ENCODE data around the gene ALS2CL.

ALS2CL gene

DNA sequence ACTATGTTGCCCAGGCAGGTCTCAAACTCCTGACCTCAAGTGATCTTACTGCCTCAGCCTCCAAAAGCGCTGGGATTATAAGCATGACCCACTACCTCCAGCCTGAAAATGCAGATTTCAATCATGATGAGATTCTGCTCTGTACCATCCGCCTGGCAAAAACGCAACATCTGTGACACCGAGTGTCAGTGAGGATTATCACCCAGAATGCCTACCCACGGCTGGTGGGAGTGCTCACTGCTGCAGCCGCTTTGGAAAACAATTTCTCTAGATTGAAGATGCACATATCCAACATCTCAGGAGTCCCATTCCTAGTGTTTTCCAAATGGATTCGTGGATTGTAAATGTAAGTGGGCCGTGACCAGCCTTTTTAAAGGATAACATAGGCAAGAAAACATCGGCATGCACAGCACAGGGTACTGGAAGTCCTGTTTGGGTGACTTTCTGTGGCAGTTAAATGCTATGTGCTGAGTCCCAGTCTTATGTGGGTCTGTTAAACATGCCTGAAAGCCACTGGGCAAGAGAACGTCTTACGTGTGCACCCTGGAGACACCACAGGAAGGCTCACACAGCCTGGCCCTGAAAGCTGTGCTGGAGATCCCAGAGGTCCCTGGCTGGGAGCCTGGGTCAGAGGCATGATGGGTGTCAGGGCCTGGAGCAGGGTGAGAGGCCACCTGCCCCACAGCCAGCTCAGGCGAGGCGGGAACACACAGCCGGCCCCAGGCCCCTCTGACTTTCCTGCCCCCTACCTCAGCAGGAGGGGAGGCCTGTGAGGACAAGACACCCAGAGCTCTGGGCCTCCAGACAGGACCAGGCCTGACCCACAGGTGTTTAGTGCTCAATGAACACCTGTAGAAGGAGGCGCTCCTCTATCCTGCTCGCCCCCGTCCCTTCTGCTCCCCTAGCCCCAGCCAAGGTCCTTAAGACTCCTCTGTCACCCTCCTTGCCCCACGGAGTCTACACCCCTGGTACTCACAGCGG, 23.3 kb upstream of the ALS2CL start:
- DNase-seq = no peak

DNA sequence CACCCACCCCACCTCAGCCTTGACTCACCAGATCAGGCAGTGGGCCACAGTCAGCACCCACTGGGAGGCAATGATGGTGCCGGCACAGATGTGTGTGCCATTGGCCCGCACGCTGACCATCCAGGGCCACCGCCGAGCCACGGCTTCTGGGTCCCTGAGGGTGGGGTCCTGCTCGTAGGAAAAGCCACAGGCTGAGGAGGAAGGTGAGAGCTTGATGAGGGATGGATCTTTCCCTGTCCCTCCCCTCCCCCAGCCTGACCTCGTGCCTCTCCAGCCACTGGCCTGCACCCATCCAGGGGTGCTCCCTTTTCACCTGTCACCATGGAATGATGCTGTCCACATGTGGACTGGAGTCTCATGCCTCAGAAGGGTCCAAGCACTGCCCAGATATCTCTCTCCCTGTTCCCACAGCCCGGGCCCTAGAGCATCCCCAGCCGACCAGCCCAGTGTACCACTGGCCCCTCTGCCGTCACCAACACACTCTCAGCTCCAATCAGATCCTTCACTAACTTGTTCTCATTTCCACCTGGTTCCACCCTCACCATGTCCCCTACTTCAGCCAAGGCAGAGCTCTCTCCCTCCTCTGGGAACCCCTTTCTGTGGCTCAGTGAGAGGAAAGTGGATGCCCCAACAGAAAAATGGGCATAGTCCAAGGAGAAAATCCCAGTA, 22.2 kb upstream of the ALS2CL start:
- DNase-seq = no peak

DNA sequence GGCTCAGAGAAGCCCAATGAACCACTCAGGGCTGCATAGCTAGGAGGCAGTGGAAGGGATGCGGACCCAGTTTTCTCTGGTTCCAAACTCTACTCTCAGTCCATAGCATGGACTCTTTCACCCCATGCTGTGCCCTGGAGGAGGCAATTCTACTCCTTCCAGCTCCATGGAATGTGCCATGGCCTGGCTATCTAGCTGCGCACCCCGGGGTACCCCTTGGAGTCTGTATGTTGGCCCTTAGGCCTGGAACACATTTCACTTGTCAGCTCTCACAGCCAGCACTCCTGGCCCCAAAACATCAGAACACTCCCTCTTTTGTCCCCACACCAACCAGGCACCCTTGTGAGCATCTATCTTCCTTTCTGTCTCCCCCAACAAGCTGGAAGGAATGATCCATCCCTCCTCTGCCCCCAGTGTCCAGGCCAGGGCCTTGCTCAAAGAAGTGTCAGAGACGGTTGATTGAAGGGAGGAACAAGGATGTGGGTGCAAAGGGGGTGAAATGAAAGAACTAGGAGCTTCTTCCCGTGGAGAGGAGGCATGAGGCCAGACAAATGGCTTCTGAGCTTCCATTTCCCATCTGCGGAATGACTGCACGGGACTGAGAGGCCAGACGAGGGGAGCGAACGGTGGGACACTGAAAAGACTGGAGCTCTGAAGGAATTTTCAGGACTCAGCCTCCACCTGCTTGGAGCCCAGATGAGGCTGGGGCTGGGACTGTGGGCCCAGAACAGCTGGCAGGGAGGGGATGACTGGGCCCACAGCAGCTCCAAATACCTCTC, 21.4 kb upstream of the ALS2CL start:
- no peak for DNase-seq

GRCh38 chr3:46713898-46714552, 20.5 kb upstream of the ALS2CL start:
- no peak for DNase-seq

DNA sequence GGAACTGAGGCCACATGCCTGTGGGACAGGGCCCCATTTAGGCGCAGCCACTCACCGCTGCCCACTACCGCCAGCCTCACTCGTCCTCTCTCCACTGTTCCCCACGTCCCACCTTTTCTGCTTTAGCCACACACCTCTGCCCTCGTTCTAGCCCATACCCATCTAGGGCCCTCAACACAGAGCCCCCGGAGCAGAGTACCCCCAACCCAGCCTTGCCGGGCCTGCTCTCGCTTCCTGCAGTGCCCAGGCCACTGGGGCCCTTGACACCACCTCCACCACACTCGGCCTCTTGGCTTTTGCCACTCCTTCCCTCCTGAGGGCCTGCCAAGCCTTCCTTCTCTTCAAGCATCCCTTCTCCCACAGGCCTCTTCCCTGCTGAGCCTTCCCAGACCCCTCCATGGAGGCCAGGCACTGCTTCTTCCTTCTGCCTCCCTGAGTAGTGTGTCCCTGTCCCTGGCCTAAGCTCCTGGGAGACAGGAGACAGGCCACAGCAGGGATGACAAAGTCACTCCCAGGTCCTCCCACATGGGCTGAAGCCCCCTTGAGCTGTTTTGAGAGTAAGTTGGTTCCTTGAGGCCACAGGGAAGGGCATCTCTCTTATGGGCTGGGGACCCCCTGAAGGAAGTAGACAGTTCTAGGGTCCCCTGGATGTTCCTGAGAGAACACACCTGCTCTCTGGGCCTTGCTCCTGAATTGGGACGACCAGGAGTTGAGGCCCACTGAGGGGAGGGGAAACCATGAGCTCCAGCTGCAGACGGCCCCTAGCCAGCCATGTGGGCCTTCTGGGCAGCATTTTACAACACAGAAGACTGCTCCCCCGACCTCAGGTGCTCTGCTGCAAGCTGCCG, 19.8 kb upstream of the ALS2CL start:
- DNase-seq = no peak

DNA sequence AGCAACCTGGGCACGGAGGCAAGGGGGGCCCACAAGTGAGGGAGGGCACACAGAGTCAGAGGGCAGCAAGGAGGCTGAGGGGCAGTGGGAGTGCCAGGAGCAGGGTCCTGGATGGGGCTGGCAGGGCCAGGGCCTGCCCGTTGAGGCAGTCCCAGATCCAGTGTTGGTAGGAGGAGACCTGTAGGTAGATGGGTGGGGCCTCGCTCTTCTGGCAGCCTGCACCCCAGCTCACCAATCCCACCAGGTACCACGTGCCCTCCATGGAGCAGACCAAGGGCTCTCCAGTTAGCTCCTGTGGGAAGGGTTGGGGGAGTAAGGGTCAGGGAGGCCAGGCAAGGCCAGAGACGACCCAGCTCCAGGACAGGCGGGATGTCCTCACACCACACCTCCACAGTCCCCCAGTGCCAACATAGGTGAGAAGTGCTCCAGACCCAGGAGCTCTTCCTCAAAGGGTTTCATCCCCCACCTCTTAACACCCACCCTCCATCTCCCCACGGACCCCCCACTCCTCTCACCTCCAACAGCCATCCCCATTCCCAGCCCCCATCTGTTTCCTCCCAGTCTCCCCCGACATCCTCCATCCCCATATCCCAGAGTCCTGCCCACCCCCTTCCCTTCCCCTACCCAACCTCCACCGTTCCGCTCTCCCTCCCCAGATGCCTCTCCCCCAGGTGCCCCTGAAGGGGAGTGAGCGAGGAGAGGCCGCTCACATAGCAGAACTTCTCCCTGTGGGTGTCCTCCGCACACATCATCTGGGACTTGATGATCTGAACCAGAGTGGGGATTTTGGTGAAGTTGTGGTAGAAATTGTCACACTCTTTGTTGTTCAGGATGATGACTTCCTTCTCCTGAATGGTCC, 18.9 kb upstream of the ALS2CL start:
- no peak for DNase-seq

GRCh38 chr3:46711760-46712159, 18.3 kb upstream of the ALS2CL start:
- DNase-seq = no peak

GRCh38 chr3:46711305-46711704, 17.8 kb upstream of the ALS2CL start:
- no peak for DNase-seq

GRCh38 chr3:46710671-46711295, 17.3 kb upstream of the ALS2CL start:
- no peak for DNase-seq

- no peak for DNase-seq
Observed at GRCh38 chr3:46710229-46710628, 16.8 kb upstream of the ALS2CL start.

GRCh38 chr3:46709721-46710120, 16.2 kb upstream of the ALS2CL start:
- no peak for DNase-seq

GRCh38 chr3:46709157-46709654, 15.7 kb upstream of the ALS2CL start:
- no peak for DNase-seq

DNA sequence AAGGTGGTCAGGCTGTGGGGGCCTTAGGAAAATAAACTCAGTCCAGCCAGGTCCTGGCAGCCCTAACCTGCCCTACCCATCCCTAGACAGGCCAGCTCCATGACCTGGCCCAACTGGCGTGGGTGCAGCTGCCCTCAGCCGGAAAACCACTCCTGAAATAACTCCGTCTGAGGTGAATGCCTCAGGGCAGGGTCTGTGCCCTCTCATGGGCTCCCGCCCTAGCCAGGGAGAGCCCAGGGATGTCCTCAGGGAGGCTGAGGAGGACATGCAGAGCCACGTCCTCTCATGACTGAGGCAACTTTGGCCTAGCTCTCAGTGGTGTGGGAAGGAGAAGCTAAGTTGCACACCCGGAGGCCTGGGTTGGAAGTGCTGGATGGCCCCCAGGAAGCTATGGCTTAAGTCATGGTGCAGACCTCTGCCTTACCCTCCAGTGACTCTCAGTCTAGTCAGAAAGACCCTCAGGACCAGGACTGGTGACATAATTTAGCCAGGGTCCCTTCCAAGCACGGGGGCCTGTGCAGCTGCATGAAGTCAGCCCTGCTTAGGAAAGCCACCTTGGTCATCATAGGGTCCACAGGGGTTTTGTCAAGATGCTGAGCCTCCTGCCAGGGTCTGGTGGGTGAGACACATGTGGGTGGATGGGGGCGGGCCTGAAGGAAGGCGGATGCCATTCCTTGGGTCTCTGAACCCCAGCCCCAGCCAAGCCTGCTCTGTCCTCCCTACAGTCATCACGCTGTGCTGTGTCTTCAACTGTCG, 15.1 kb upstream of the ALS2CL start:
- DNase-seq = no peak

DNA sequence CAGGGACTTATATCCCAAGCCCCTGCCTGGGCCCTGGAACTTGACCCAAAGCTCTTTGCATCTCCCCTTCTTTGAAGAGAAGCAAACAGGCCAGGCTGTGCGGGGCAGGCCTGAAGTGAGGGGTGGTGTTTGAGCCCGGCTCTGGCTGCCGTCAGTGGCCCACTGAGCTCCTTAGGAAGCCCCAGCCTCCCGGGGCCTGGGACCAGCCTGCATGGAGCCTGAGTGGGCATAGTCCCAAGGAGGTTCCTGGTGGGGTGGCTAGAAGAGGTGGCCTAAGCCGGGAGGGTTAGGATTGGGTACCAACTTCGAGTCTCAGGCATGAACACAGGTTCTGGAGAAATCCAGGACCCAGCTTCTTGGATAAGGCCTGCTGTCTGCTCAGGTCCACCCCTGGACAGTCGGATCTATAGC, 14.1 kb upstream of the ALS2CL start:
- no peak for DNase-seq

GRCh38 chr3:46706771-46707582, 13.5 kb upstream of the ALS2CL start:
- DNase-seq = no peak

- no peak for DNase-seq
Observed at GRCh38 chr3:46705751-46706552, 12.5 kb upstream of the ALS2CL start.

- peak; percentile 61 to 65 for DNase-seq
Observed at GRCh38 chr3:46705022-46705530, 11.6 kb upstream of the ALS2CL start.
